DND-41 (cell line): Measurements from ENCODE around the gene PGM5.

ENCODE experiments used
- ATAC-seq: fragments of 200-7000 bp; cut with Tn5 transposase; 3 replicates; pipeline ENCODE4 v1.9.1; 2021; ENCODE audit warnings: low read depth; ENCODE audit not compliant: insufficient read depth
- DNase-seq: peaks from one replicate; pipeline ENCODE4 v3.0.0-alpha.2; 2020
- H2AFZ ChIP-seq: 2 replicates; pipeline ENCODE4 v1.6.0; 2012; ENCODE audit warnings: low read depth, low read length
- H3K27ac ChIP-seq: 2 replicates; pipeline ENCODE4 v1.5.1; 2012; ENCODE audit warnings: low read length, inconsistent platforms
- H3K27me3 ChIP-seq: fragments of 200-600 bp; sonication (generic); 2 replicates; pipeline ENCODE4 v1.6.0; 2012; ENCODE audit warnings: low read length, mild to moderate bottlenecking, inconsistent platforms; ENCODE audit not compliant: insufficient read depth, poor library complexity
- H3K36me3 ChIP-seq: 2 replicates; pipeline ENCODE4 v1.5.1; 2012; ENCODE audit warnings: low read length, inconsistent platforms; ENCODE audit not compliant: insufficient read depth
- H3K4me1 ChIP-seq: 2 replicates; pipeline ENCODE4 v1.5.1; 2012; ENCODE audit warnings: mild to moderate bottlenecking, low read length; ENCODE audit not compliant: insufficient read depth
- H3K4me2 ChIP-seq: 2 replicates; pipeline ENCODE4 v1.6.0; 2012; ENCODE audit warnings: mild to moderate bottlenecking, moderate library complexity, low read length, inconsistent platforms; ENCODE audit not compliant: insufficient read depth
- H3K4me3 ChIP-seq, 2 experiments: fragments of 200-600 bp in 1 of 2; shearing (Covaris generic) in 1 of 2; 2 replicates each; pipeline ENCODE4 v1.5.1; 2012 to 2016; ENCODE audit warnings: inconsistent platforms in 2 of 2, low read length in 2 of 2, mild to moderate bottlenecking in 2 of 2, low read depth in 1 of 2, moderate library complexity in 1 of 2
- H3K79me2 ChIP-seq: 2 replicates; pipeline ENCODE4 v1.6.0; 2012; ENCODE audit warnings: low read length, inconsistent platforms; ENCODE audit not compliant: insufficient read depth
- H3K9ac ChIP-seq: 2 replicates; pipeline ENCODE4 v1.6.0; 2012; ENCODE audit warnings: low read depth, mild to moderate bottlenecking, inconsistent platforms, low read length, moderate library complexity
- H3K9me3 ChIP-seq: 2 replicates; pipeline ENCODE4 v1.5.1; 2012; ENCODE audit warnings: low read length, moderate library complexity, mild to moderate bottlenecking, inconsistent platforms; ENCODE audit not compliant: insufficient read depth, severe bottlenecking
- H4K20me1 ChIP-seq: 2 replicates; pipeline ENCODE4 v1.6.0; 2012; ENCODE audit warnings: low read length; ENCODE audit not compliant: insufficient read depth
- EZH2 ChIP-seq: IDR thresholded peaks from 3 replicates; pipeline ENCODE4 v1.6.1; 2012; ENCODE audit warnings: borderline replicate concordance, low read depth, mild to moderate bottlenecking, moderate library complexity, low read length, inconsistent platforms; ENCODE audit not compliant: severe bottlenecking
- TF ChIP-seq, protein P1 (sequence below): IDR thresholded peaks from 2 replicates; pipeline ENCODE4 v1.5.1; 2012; ENCODE audit warnings: borderline replicate concordance, low read length, moderate library complexity, mild to moderate bottlenecking; ENCODE audit not compliant: poor library complexity, severe bottlenecking; ENCODE audit errors: extremely low read depth

The PGM5 gene

DNA sequence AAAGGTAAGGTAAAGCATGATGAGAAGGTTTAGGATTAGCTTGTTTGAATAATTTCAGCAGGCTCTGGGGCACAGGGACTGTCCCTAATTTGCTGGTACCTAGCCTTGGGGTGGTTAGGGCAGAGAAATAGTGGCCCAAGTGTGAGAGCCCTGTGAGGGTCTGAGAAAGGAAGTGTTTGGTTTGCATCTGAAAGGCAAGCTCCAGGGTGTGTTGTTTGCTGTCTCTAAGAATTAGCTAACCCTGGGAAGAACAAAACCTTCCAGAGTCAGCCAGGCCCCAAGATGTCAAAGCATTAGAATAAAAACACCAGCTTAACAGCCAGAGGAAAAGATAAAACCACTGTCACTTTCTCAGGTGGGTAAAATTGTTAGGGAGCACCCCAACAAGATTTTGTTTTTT, 153.3 kb downstream of the PGM5 start:
- no peak overlapping the region for H3K27ac ChIP-seq
- H3K9me3 ChIP-seq: no peaks in the 10 kb centered on the region
- no peak overlapping the region for H3K9ac ChIP-seq
- no peak for DNase-seq
- H3K4me3 ChIP-seq: no peak overlapping the region
- H3K36me3 ChIP-seq: no peaks in the 10 kb centered on the region
- H3K27me3 ChIP-seq: no peaks in the 10 kb centered on the region
- no peak for ATAC-seq
- no peak overlapping the region for H2AFZ ChIP-seq
- TF ChIP-seq, protein P1, sequence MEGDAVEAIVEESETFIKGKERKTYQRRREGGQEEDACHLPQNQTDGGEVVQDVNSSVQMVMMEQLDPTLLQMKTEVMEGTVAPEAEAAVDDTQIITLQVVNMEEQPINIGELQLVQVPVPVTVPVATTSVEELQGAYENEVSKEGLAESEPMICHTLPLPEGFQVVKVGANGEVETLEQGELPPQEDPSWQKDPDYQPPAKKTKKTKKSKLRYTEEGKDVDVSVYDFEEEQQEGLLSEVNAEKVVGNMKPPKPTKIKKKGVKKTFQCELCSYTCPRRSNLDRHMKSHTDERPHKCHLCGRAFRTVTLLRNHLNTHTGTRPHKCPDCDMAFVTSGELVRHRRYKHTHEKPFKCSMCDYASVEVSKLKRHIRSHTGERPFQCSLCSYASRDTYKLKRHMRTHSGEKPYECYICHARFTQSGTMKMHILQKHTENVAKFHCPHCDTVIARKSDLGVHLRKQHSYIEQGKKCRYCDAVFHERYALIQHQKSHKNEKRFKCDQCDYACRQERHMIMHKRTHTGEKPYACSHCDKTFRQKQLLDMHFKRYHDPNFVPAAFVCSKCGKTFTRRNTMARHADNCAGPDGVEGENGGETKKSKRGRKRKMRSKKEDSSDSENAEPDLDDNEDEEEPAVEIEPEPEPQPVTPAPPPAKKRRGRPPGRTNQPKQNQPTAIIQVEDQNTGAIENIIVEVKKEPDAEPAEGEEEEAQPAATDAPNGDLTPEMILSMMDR: no peak
- TF ChIP-seq EZH2: no peak
- no peaks in the 10 kb centered on the region for H3K4me1 ChIP-seq
- no peaks in the 10 kb centered on the region for H3K79me2 ChIP-seq
- no peak overlapping the region for H3K4me2 ChIP-seq
- no peaks in the 10 kb centered on the region for H4K20me1 ChIP-seq

DNA sequence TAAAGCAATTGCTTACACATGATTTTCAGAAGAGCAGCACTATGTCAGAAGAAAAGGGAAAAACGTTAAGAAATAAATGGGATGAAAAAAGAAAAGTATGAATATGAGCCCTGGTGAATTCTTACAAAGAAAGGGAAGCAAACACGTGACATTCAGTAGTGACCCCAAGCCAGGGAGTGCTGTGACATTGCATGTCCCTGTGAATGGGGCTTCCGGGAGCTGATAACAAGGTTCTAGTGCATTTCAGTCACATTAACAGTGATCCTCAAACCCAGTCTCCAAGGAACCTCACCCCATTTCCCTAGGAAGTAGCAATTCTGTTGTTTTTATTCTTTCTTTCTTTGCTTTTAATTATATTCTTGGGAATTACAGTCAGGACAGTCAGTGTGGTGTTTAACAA, 157.0 kb downstream of the PGM5 start:
- H3K4me1 ChIP-seq: no peaks in the 10 kb centered on the region
- no peak overlapping the region for H3K4me2 ChIP-seq
- no peak overlapping the region for H3K4me3 ChIP-seq
- peaks cover 3% of the 10 kb centered on the region for H3K9me3 ChIP-seq
- H3K79me2 ChIP-seq: no peaks in the 10 kb centered on the region
- no peak for TF ChIP-seq EZH2
- TF ChIP-seq, protein P1: no peak
- H4K20me1 ChIP-seq: no peaks in the 10 kb centered on the region
- no peak overlapping the region for H3K27ac ChIP-seq
- H3K9ac ChIP-seq: no peak overlapping the region
- DNase-seq (no peak), ATAC-seq (no peak)
- H3K36me3 ChIP-seq: no peaks in the 10 kb centered on the region
- no peak overlapping the region for H2AFZ ChIP-seq
- H3K27me3 ChIP-seq: no peaks in the 10 kb centered on the region

DNA sequence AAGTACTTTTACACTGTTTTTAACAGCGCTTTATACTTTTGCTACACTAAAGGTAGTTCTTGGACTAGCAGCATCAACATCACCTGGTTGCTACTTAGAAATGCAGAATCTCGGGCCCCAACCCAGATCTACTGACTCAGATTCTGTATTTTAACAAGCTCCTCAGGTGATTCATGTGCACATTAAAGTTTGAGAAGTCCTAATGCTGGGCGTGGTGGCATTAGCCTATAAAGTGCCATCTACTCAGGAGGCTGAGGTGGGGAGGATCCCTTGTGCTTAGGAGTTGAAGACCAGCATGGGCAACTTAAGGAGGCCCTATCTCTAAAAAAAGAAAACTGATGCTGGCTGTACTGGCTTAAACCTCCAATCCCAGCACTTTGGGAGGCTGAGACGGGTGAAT, 157.6 kb downstream of the PGM5 start:
- H3K4me1 ChIP-seq: no peaks in the 10 kb centered on the region
- ATAC-seq (no peak), DNase-seq (no peak)
- no peak overlapping the region for H3K9ac ChIP-seq
- H3K9me3 ChIP-seq: peaks cover 3% of the 10 kb centered on the region
- TF ChIP-seq EZH2: no peak
- TF ChIP-seq, protein P1: no peak
- no peaks in the 10 kb centered on the region for H4K20me1 ChIP-seq
- H3K27me3 ChIP-seq: no peaks in the 10 kb centered on the region
- no peaks in the 10 kb centered on the region for H3K79me2 ChIP-seq
- H3K36me3 ChIP-seq: no peaks in the 10 kb centered on the region
- no peak overlapping the region for H2AFZ ChIP-seq
- no peak overlapping the region for H3K4me2 ChIP-seq
- H3K4me3 ChIP-seq: no peak overlapping the region
- no peak overlapping the region for H3K27ac ChIP-seq

DNA sequence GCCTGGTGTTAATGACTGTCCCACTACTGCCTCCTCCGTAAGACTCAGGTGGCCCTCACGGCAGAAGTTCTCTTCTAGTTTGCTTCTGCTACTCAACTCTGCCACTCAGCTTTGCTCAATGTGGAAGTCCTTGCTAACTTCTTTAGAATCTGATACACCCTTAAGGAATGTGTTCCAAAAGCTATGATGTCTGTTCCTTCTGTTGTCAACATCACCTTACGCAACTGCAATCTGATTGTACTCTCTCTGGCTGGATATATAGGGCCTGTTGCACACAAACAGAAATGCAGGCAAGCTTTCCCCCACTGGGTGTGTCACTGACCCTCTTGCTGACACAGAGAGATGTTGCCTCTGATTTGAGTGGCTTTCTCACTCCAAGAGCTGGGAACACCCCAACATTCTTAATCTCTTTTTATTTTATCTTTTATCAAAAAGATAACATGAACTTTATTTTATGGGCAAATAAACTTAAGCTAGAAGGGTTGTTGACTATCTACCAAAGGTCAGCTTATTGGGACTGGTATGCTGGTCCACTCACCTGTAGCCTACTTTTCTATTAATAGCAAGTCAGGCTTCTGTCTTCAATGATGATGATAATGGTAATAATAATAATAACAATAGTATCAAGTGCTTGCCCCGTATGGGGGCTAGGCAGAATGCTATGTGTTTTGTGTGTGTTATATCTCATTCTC, 159.1 kb downstream of the PGM5 start:
- Histone ChIP-seq H3K9ac (no peak overlapping the region), H3K4me2 (no peak overlapping the region), H3K27ac (no peak overlapping the region), H3K9me3 (peaks cover 3% of the 10 kb centered on the region), H3K4me3 (no peak overlapping the region), H4K20me1 (no peaks in the 10 kb centered on the region), H3K79me2 (no peaks in the 10 kb centered on the region), H3K36me3 (no peaks in the 10 kb centered on the region), H2AFZ (no peak overlapping the region), H3K4me1 (no peaks in the 10 kb centered on the region), H3K27me3 (no peaks in the 10 kb centered on the region)
- DNase-seq: no peak
- no peak for ATAC-seq
- no peak for TF ChIP-seq EZH2
- TF ChIP-seq, protein P1: no peak
